Femur (tissue), 1 donor: ENCODE data around the gene KLHL6.
"Not testable (repeated sequence)": the region's sequence is repeated elsewhere in the genome, so short reads cannot be mapped to it uniquely, and the experiment has no call there.

Experiments used
- DNase-seq: peaks from one replicate; pipeline ENCODE4 v3.0.0-alpha.2; 2017

The KLHL6 gene

DNA sequence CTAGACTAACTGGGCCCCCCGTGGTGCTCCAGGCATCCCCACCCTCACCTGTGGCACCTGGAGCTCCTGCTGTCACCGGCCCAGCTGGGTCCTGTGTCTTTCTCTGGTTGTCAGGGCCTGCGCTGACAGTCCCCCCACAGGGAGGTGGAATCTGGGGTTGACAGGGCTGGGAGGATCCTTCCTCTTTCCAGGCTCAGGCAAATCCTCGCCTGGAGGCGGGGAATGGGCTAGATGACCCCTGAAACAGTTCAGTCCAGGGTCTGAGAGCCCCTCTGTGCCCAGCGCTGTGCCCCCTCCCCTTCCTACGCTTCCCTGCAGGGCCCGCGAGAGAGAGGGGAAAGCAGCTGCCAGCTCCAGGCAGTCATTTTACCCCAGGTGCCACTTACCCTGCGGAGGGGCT is 77.0 kb downstream of the KLHL6 start:
- DNase-seq: no peak

GRCh38 chr3:183477801-183478456 is 77.6 kb downstream of the KLHL6 start:
- DNase-seq: no peak

DNA sequence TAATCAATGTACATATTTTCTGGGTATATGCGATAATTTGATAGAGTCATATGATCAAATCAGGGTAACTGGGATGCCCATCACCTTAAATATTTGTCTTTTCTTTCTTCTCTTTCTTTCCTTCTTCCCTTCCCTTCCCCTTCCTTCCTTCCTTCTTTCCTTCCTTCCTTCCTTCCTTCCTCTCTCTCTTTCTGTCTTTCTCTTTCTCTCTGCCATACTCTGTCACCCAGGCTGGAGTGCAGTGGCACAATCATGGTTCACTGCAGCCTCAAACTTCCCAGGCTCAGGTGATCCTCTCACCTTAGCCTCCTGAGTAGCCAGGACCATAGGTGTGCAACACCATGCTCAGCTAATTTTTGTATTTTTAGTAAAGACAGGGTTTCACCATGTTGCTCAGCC is 79.7 kb downstream of the KLHL6 start:
- DNase-seq: not testable (repeated sequence)

- DNase-seq: no peak
Measured at GRCh38 chr3:183475016-183475763, 80.3 kb downstream of the KLHL6 start.

DNA sequence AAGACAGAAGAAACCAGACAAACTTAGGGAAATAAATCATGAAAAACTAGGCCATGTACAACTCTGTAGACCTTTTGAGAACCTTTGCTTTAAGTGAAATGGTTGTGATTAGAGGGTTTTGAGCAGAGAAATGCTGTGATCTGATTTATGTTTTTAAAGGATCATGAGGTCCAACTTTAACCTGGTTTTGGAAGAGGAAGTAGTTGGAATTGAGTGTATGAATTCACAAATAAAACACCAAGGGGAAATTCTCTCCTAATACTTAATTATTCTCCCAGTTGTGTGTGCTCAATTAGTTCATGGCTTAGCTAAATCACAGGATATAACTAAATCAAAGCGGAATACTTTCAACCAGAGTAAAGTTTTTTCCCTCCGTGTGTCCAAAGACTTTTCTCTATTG is 81.5 kb downstream of the KLHL6 start:
- no peak for DNase-seq

DNA sequence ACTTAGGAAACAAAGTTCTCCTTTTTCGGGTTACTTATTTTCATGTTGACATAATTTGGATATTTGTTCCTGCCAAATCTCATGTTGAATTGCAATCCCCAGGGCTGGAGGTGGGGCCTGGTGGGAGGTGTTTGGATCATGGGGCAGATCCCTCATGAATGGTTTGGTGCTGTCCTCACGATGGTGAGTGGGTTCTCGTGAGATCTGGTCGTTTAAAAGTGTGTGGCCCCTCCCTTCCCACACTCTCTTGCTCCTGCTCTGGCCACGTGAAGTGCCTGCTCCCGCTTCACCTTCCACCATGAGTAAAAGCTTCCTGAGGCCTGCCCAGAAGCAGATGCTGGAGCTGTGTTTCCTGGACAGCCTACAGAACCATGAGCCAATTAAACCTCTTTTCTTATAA is 83.4 kb downstream of the KLHL6 start:
- DNase-seq: no peak

DNA sequence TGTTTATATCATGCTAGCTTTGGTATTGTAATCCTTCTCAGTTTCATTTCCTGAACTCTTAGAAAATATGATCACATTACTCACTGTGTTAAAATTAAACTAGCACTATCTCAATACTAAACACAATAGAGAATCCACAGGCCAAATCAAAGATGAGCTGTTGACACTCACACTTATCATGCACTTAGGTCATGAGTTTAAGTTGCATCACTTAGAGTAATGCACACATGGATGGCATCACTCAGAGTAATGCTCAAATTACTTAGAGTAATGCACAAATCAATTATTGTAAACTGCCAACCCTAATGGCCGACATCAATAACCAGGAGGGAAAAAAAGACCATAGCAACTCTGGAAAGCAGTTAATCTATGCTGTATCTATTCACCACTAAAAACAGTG is 87.1 kb downstream of the KLHL6 start:
- no peak for DNase-seq

DNA sequence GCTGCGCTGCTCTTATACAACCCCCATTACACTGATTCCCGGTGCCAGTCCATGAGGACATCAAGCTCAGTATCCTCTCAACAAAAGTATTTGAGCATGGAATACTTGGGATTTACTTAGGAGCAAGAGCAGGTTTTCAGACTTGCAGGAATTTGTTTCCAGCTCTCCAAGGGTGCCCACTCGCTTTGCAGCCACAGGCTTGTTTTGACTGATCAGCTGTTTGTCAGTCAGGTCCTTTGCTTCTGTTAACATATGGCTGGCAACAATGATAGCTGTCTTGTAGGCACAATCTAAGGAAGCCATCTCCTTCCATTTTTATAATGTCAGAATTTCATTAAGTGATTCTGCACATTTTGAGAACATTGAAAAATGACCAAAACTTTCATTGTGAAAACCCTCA is 88.9 kb downstream of the KLHL6 start:
- no peak for DNase-seq

- DNase-seq: not testable (repeated sequence)
Measured at GRCh38 chr3:183465710-183466109, 89.8 kb downstream of the KLHL6 start.

DNA sequence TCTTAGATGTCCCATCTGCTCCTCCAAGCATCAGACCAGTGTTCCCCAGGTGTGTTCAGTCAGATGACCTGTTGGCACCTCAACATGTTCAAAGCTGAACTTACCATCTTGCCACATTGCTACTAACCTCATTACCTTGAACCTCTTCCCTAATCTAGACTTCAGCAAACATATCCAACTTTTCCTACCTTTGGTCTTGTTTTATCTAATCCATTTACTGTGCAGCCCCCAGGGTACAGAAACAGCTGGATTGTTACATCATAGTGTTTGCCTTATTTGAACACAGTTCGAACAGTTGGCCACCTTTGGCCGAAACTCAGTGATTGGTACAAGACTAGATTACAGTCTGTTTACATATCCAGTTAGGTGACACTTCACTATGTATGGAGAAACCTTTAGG is 91.0 kb downstream of the KLHL6 start:
- no peak for DNase-seq

- DNase-seq: no peak
Measured at GRCh38 chr3:183460081-183461055, 95.1 kb downstream of the KLHL6 start.

DNA sequence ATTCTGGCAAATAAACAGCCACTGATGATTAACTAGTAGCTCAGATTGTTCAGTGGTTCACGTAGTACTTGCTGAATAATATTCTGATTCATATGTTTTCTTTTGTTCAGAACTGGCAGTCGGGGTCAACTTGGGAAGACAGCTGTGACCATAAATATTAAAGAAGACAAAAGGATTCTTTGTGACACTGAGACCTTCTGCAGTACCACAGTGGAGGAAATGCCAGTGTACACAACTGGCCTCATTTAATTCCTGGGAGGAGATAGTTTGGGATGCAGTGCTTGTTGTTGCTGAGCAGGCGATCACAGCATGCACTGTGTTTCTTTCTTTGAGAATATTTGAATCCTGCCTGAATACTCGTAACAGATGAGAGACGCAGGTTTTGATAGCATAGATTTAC is 100.4 kb downstream of the KLHL6 start:
- no peak for DNase-seq

DNA sequence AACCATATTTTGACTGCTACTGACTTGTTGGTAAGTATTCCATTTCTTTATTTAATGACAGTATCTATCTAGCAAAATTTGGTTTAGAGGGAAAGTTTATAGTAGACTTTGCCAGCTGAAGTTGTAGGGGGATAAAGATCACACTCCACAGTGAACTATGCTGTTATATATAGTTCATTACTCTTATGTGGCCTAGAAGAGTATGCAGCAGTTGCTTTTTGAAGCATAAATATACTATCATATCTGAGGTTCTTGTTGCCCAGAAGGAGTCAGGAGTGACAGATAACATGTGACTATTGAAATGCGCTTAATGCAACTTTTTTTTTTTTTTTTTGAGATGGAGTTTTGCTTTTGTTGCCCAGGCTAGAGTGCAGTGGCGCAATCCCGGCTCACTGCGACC is 101.4 kb downstream of the KLHL6 start:
- no peak for DNase-seq

DNA sequence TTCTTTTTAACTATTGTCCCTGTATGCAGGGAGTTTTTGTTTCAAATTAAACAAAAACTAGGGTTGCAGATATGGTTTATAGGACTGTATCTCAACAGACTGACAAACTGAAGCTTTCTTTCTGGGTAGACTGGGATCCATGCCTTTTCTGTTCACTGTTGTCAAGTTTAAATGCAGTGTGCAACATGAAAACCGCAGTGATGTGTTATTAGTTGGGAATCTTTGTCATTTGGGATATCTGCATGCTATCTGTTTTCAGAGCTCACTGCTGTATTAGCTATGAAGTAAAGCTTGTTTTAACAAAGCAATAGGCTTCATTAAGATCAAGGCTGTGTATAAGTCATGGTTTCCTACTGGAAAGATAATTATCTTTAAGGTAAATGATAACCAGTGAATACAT is 105.7 kb downstream of the KLHL6 start:
- DNase-seq: no peak

DNA sequence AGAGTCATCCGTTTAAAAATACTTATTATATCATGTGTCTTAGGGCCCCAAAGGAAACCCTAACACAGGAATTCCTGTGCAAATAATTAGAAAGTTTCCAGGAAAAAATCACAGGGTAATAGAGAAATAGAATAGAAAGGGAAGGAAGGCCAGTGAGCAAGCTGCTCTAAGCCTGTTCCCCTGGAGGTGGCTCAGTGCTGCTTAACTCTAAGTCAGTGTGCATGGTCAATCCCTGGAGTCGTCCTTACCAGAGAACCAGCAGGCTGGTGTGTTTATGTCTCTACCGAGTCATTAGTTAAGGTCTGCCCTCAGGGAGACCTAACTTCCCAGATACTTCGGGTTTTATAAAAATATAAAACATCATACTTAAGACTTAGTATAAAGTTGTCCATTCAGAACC is 106.1 kb downstream of the KLHL6 start:
- no peak for DNase-seq

GRCh38 chr3:183448369-183449128 is 107.0 kb downstream of the KLHL6 start:
- no peak for DNase-seq

DNA sequence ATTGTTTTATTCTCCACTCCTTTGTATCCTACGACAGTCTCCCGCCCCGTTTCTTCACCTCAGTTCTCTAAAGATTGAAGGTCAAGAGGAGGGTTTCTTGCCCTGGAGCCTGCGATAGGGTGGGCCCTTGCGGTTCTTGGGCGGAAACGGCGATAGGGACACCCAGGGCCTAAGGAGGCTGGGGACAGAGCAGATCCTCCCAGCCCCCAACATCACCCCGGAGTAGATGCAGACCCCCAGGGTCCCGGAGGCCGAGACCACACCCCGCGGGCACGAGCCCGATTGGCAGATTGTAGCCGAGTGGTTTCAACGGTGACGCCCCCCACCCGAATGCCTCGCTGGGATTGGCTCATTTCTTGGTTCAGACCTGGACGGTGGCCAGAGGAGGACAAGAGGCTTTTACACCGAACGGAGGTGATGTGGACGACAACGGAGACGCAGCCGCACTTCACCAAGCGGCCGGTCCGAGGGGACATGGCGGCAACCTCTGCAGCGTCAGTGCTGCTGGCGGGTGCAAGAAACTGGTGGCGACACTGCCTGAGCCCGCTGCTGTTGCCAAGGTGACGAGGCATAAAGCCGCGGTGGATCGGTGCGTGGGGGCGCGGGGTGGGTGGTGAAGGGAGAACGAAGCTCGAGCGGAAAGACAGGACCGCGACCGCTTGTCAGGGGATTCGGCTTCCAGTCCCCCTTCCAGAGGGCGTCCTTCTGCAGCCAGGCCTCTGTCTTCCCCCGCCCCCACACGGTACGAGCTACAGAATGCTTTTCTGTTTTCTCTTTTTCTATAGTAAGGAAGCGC is 108.1 kb downstream of the KLHL6 start:
- DNase-seq: peak; percentile 93

DNA sequence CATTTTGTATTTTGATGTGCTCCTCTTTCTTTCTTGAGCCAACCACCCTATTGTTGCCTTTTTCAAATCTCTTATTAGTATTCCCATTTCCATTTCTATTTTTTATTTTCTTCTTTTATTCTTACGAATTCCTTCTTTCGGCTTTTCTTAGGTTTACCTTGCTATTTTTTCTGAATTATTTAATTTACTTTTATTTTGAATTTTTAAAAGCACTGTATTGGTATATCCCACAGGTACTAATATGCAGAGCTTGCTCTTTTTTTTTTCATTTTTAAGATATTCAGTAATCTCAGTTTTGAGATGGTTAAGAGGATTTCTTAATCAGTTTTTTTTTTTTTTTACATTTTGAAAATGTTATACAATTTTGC is 108.7 kb downstream of the KLHL6 start:
- no peak for DNase-seq

DNA sequence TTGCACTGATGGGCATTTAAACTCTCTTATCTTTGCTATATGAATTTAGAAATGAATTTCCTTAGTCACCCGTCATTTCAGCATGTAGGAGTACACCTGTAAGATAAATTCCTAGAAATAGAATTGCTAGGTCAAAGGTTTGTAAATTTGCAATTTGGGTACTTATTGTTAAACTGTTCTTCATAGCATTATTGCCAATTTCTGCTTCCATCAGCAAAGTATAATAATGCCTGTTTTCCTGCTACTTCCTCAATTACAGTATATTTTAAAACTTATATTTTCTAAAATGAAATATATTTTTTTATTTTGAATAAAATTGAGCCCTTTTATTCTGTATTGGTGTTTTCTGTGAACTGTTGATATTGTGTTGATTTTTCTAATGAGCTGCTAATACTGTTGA is 110.8 kb downstream of the KLHL6 start:
- no peak for DNase-seq

GRCh38 chr3:183443395-183444385 is 111.8 kb downstream of the KLHL6 start:
- DNase-seq: no peak

- DNase-seq: no peak
Measured at GRCh38 chr3:183442994-183443393, 112.5 kb downstream of the KLHL6 start.
